HG03439 (cell line): ENCODE measurements around the gene SERPINA5.

Experiments
- ATAC-seq: cut with Tn5 transposase; IDR thresholded peaks from one replicate; pipeline ENCODE4 v1.9.1; 2021; ENCODE audit warnings: mild to moderate bottlenecking, moderate library complexity; ENCODE audit not compliant: unreplicated experiment

SERPINA5 gene

DNA sequence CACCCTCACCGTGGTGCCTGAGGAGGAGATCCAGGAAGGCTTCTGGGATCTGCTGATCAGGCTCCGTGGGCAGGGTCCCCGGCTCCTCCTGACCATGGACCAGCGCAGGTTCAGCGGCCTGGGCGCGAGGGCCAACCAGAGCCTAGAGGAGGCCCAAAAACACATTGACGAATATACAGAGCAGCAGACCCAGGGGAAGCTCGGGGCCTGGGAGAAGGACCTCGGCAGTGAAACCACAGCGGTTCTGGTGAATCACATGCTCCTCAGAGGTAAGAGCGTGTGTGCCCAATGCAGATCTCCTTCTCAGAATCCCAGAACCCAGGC, 60.4 kb downstream of the SERPINA5 start:
- no peak for ATAC-seq
